Measurements from ENCODE around the gene HOATZ. TPM values are rescaled to one million over a fixed set of nuclear protein-coding genes. Genes with fewer than 3 reads are reported as not detected.

HOATZ gene
- total and polyA plus RNA-seq, 4 donors, result not detected

DNA sequence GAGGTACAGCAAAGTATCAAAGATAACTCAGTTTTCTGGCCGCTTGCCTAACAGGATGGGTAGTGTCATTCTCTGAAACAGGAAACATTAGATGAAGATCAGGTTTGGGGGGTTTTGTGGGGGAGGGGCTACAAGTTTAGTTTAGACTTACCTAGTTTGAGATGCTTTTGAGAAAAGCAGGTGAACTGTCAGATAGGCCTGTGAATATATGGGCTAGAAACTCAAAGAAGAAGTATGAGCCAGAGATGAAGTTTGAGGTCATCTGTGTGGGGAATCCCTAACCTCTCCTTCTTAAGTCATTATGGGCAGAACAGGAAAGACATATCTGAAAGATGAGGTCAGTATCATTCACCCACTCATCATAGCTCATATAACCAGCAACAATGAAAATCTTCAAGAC is 11.9 kb downstream of the HOATZ start:
- 94 to 100% methylated on average over 1 of the region's 1 CpG for WGBS, 2 donors
- DNase-seq (no peak), ATAC-seq (ENCODE audit: low FRiP score) (no peak)
- no peaks in the 10 kb centered on the region for H3K36me3 ChIP-seq (ENCODE audit: control insufficient read depth in 1 of 2, insufficient read depth in 2 of 2, low read length in 1 of 2)
- H3K4me1 ChIP-seq (ENCODE audit: control insufficient read depth in 1 of 2, insufficient read depth in 2 of 2, low read length in 2 of 2), result no peaks in the 10 kb centered on the region
- H3K27me3 ChIP-seq (ENCODE audit: control insufficient read depth in 1 of 2, insufficient read depth in 2 of 2, low read length in 1 of 2), result no peaks in the 10 kb centered on the region
- intact Hi-C loops (cut with DNase I), result no loop called here
- no peaks in the 10 kb centered on the region for H3K9me3 ChIP-seq (ENCODE audit: control insufficient read depth, low read length)
- H3K4me3 ChIP-seq (ENCODE audit: low read length in 2 of 2), result no peak overlapping the region
- H3K27ac ChIP-seq (ENCODE audit: low read depth in 1 of 2, low read length in 2 of 2), result no peak overlapping the region

- Histone ChIP-seq H3K9me3 (ENCODE audit: control insufficient read depth, low read length) (no peaks in the 10 kb centered on the region), H3K4me1 (ENCODE audit: control insufficient read depth in 1 of 2, insufficient read depth in 2 of 2, low read length in 2 of 2) (no peaks in the 10 kb centered on the region), H3K4me3 (ENCODE audit: low read length in 2 of 2) (no peak overlapping the region), H3K27me3 (ENCODE audit: control insufficient read depth in 1 of 2, insufficient read depth in 2 of 2, low read length in 1 of 2) (no peaks in the 10 kb centered on the region), H3K36me3 (ENCODE audit: control insufficient read depth in 1 of 2, insufficient read depth in 2 of 2, low read length in 1 of 2) (no peaks in the 10 kb centered on the region), H3K27ac (ENCODE audit: low read depth in 1 of 2, low read length in 2 of 2) (no peak overlapping the region)
- DNase-seq, result no peak
- ATAC-seq (ENCODE audit: low FRiP score), result no peak
- 97 to 100% methylated on average over 1 of the region's 1 CpG for WGBS, 2 donors
- intact Hi-C loops (cut with DNase I), result no loop called here
These were observed 12.7 kb downstream of the HOATZ start for GRCh38 chr11:111527279-111527678.

DNA sequence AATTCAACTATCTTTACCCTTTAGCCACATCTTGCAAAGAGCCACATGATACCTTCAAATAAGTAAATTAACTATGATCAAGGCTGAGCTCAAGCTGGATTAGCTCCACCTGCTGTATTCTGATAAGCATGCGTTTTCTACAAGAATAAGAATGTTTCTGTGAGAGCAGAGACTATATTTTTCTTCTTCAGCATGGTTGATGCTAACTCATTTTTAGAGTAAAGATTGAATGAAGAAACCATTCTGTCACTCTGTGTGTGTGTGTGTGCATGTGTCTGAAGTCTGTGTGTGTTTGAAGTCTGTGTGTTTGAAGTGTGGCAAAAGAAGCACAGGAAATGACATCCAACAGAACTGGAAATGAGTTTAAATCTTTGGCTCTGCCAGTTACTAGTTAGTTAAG is 14.0 kb downstream of the HOATZ start:
- Histone ChIP-seq H3K27me3 (ENCODE audit: control insufficient read depth in 1 of 2, insufficient read depth in 2 of 2, low read length in 1 of 2) (no peaks in the 10 kb centered on the region), H3K27ac (ENCODE audit: low read depth in 1 of 2, low read length in 2 of 2) (no peak overlapping the region), H3K9me3 (ENCODE audit: control insufficient read depth, low read length) (no peaks in the 10 kb centered on the region), H3K36me3 (ENCODE audit: control insufficient read depth in 1 of 2, insufficient read depth in 2 of 2, low read length in 1 of 2) (no peaks in the 10 kb centered on the region), H3K4me3 (ENCODE audit: low read length in 2 of 2) (no peak overlapping the region), H3K4me1 (ENCODE audit: control insufficient read depth in 1 of 2, insufficient read depth in 2 of 2, low read length in 2 of 2) (no peaks in the 10 kb centered on the region)
- 47 to 51% methylated on average over 1 of the region's 1 CpG for WGBS, 2 donors
- DNase-seq (no peak), ATAC-seq (ENCODE audit: low FRiP score) (no peak)
- intact Hi-C loops (cut with DNase I), result no loop called here

DNA sequence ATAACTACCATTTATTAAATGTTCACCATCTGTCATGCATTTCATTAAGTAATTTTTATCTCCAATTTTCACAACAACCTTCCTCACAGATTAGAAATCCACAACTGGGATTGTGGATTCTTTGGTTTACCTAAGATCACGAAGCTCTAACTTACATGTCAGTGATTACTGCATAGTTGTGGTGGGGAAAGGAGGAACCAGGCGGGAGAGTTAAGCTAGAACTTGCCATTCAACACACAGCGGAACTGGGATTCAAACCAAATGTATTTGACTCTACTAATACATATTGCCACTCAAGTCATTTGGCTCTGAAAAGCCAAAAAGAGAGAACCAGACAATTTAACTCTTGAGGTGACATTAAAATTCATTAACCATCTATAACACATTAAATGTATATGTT is 15.5 kb downstream of the HOATZ start:
- no peaks in the 10 kb centered on the region for H3K4me1 ChIP-seq (ENCODE audit: control insufficient read depth in 1 of 2, insufficient read depth in 2 of 2, low read length in 2 of 2)
- no peak overlapping the region for H3K27ac ChIP-seq (ENCODE audit: low read depth in 1 of 2, low read length in 2 of 2)
- H3K4me3 ChIP-seq (ENCODE audit: low read length in 2 of 2), result no peak overlapping the region
- no peaks in the 10 kb centered on the region for H3K9me3 ChIP-seq (ENCODE audit: control insufficient read depth, low read length)
- no peak for ATAC-seq (ENCODE audit: low FRiP score)
- 82 to 84% methylated on average over 3 of the region's 3 CpGs for WGBS, 2 donors
- no peaks in the 10 kb centered on the region for H3K27me3 ChIP-seq (ENCODE audit: control insufficient read depth in 1 of 2, insufficient read depth in 2 of 2, low read length in 1 of 2)
- intact Hi-C loops (cut with DNase I), result no loop called here
- H3K36me3 ChIP-seq (ENCODE audit: control insufficient read depth in 1 of 2, insufficient read depth in 2 of 2, low read length in 1 of 2), result no peaks in the 10 kb centered on the region
- DNase-seq, result no peak

DNA sequence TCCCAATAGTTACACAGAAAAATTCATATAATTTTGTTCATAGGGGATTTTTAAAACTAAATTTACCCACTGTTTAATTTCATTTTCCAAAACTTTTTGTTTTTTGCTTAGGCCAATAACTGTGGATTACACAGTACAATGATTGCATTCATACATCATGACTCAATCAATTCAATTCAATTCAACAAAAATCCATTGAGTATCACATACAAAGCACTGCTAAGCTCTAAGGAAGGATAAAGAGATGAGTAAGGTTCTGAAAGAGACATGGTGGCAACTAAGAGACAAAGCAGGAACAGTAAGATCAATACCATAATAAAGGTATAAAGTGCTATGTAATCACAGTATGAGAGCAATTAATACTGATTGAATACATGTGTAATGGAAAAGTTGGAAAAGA is 16.6 kb downstream of the HOATZ start:
- H3K27ac ChIP-seq (ENCODE audit: low read depth in 1 of 2, low read length in 2 of 2), result no peak overlapping the region
- H3K9me3 ChIP-seq (ENCODE audit: control insufficient read depth, low read length), result no peaks in the 10 kb centered on the region
- no peak overlapping the region for H3K4me3 ChIP-seq (ENCODE audit: low read length in 2 of 2)
- no peak for DNase-seq
- H3K27me3 ChIP-seq (ENCODE audit: control insufficient read depth in 1 of 2, insufficient read depth in 2 of 2, low read length in 1 of 2), result no peaks in the 10 kb centered on the region
- no peaks in the 10 kb centered on the region for H3K36me3 ChIP-seq (ENCODE audit: control insufficient read depth in 1 of 2, insufficient read depth in 2 of 2, low read length in 1 of 2)
- intact Hi-C loops (cut with DNase I), result no loop called here
- H3K4me1 ChIP-seq (ENCODE audit: control insufficient read depth in 1 of 2, insufficient read depth in 2 of 2, low read length in 2 of 2), result no peaks in the 10 kb centered on the region
- no peak for ATAC-seq (ENCODE audit: low FRiP score)

DNA sequence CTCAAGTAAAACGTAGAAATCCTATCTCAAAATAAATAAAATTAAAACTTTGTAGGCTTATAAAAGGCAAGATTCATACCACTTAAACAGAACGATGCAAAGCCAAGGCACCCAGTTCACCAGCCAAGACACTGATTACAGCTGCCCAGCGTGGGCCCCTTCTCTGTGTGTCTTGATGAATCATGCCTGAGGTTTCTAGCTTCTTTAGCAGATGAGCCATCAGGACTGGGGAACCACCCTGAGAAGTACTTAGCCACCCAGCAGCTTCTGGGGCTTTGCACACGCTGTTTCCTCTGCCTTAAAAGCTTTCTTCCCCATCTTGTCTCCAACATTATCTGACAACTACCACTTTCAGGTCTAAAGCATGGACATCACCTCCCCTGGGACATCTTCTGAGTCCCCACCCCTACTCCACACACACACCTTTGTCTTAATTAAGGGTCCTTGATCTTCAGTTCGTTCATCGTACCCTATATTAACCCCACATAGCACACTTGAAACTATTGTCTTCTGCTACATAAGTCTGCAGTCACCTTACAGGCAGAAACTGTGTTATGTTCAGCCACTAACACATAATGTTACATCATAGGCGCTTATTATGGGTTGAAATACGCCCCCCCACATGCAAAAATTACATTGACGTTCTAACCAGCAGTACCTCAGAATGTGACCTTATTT is 17.2 kb downstream of the HOATZ start:
- no peak overlapping the region for H3K4me3 ChIP-seq (ENCODE audit: low read length in 2 of 2)
- H3K4me1 ChIP-seq (ENCODE audit: control insufficient read depth in 1 of 2, insufficient read depth in 2 of 2, low read length in 2 of 2), result no peaks in the 10 kb centered on the region
- H3K36me3 ChIP-seq (ENCODE audit: control insufficient read depth in 1 of 2, insufficient read depth in 2 of 2, low read length in 1 of 2), result no peaks in the 10 kb centered on the region
- intact Hi-C loops (cut with DNase I), result no loop called here
- no peaks in the 10 kb centered on the region for H3K27me3 ChIP-seq (ENCODE audit: control insufficient read depth in 1 of 2, insufficient read depth in 2 of 2, low read length in 1 of 2)
- H3K27ac ChIP-seq (ENCODE audit: low read depth in 1 of 2, low read length in 2 of 2), result no peak overlapping the region
- WGBS, 2 donors, result 70 to 71% methylated on average over 9 of the region's 9 CpGs
- H3K9me3 ChIP-seq (ENCODE audit: control insufficient read depth, low read length), result no peaks in the 10 kb centered on the region
- DNase-seq (no peak), ATAC-seq (ENCODE audit: low FRiP score) (no peak)

DNA sequence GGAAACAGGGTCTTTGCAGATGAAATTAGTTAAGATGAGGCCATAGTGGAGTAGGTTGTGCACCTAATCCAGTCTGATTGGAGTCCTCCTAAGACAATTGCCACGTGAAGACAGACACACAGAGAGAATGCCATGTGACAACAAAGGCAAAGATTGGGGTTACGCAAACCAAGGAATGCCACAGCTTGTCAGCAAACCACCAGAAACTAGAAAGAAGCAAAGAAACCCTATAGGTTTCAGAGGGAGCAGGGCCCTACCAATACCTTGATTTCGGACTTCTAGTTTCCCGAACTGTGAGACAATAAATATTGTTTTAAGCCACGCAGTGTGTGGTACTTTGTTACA is 17.8 kb downstream of the HOATZ start:
- Histone ChIP-seq H3K4me3 (ENCODE audit: low read length in 2 of 2) (no peak overlapping the region), H3K4me1 (ENCODE audit: control insufficient read depth in 1 of 2, insufficient read depth in 2 of 2, low read length in 2 of 2) (no peaks in the 10 kb centered on the region), H3K9me3 (ENCODE audit: control insufficient read depth, low read length) (no peaks in the 10 kb centered on the region), H3K36me3 (ENCODE audit: control insufficient read depth in 1 of 2, insufficient read depth in 2 of 2, low read length in 1 of 2) (no peaks in the 10 kb centered on the region), H3K27me3 (ENCODE audit: control insufficient read depth in 1 of 2, insufficient read depth in 2 of 2, low read length in 1 of 2) (no peaks in the 10 kb centered on the region), H3K27ac (ENCODE audit: low read depth in 1 of 2, low read length in 2 of 2) (no peak overlapping the region)
- no peak for ATAC-seq (ENCODE audit: low FRiP score)
- 82 to 93% methylated on average over 5 of the region's 5 CpGs for WGBS, 2 donors
- DNase-seq, result no peak
- intact Hi-C loops (cut with DNase I), result no loop called here

- Histone ChIP-seq H3K4me3 (ENCODE audit: low read length in 2 of 2) (no peak overlapping the region), H3K27ac (ENCODE audit: low read depth in 1 of 2, low read length in 2 of 2) (no peak overlapping the region), H3K27me3 (ENCODE audit: control insufficient read depth in 1 of 2, insufficient read depth in 2 of 2, low read length in 1 of 2) (no peaks in the 10 kb centered on the region), H3K36me3 (ENCODE audit: control insufficient read depth in 1 of 2, insufficient read depth in 2 of 2, low read length in 1 of 2) (no peaks in the 10 kb centered on the region), H3K4me1 (ENCODE audit: control insufficient read depth in 1 of 2, insufficient read depth in 2 of 2, low read length in 2 of 2) (no peaks in the 10 kb centered on the region), H3K9me3 (ENCODE audit: control insufficient read depth, low read length) (no peaks in the 10 kb centered on the region)
- ATAC-seq (ENCODE audit: low FRiP score) (no peak), DNase-seq (no peak)
- intact Hi-C loops (cut with DNase I), result no loop called here
- WGBS, 2 donors, result 79 to 80% methylated on average over 6 of the region's 6 CpGs
These were observed 20.7 kb downstream of the HOATZ start for GRCh38 chr11:111535281-111535680.

GRCh38 chr11:111537336-111537860 is 22.8 kb downstream of the HOATZ start:
- DNase-seq, result no peak
- Histone ChIP-seq H3K9me3 (ENCODE audit: control insufficient read depth, low read length) (no peaks in the 10 kb centered on the region), H3K4me1 (ENCODE audit: control insufficient read depth in 1 of 2, insufficient read depth in 2 of 2, low read length in 2 of 2) (no peaks in the 10 kb centered on the region), H3K27ac (ENCODE audit: low read depth in 1 of 2, low read length in 2 of 2) (no peak overlapping the region), H3K36me3 (ENCODE audit: control insufficient read depth in 1 of 2, insufficient read depth in 2 of 2, low read length in 1 of 2) (no peaks in the 10 kb centered on the region), H3K27me3 (ENCODE audit: control insufficient read depth in 1 of 2, insufficient read depth in 2 of 2, low read length in 1 of 2) (no peaks in the 10 kb centered on the region), H3K4me3 (ENCODE audit: low read length in 2 of 2) (no peak overlapping the region)
- ATAC-seq (ENCODE audit: low FRiP score), result no peak
- 78 to 87% methylated on average over 3 of the region's 3 CpGs for WGBS, 2 donors
- intact Hi-C loops (cut with DNase I), result no loop called here
